22Rv1 (cell line): ENCODE data around the gene TPH1.

ENCODE experiments used
- ZFX ChIP-seq: fragments of 450-650 bp; IDR thresholded peaks from 2 replicates; pipeline ENCODE4 v1.6.1; 2017; ENCODE audit warnings: antibody characterized with exemption, borderline replicate concordance
- TF ChIP-seq, protein P1 (sequence below): fragments of 450-650 bp; IDR thresholded peaks from 2 replicates; pipeline ENCODE4 v1.5.1; 2017; ENCODE audit warnings: mild to moderate bottlenecking

- TF ChIP-seq, protein P1, sequence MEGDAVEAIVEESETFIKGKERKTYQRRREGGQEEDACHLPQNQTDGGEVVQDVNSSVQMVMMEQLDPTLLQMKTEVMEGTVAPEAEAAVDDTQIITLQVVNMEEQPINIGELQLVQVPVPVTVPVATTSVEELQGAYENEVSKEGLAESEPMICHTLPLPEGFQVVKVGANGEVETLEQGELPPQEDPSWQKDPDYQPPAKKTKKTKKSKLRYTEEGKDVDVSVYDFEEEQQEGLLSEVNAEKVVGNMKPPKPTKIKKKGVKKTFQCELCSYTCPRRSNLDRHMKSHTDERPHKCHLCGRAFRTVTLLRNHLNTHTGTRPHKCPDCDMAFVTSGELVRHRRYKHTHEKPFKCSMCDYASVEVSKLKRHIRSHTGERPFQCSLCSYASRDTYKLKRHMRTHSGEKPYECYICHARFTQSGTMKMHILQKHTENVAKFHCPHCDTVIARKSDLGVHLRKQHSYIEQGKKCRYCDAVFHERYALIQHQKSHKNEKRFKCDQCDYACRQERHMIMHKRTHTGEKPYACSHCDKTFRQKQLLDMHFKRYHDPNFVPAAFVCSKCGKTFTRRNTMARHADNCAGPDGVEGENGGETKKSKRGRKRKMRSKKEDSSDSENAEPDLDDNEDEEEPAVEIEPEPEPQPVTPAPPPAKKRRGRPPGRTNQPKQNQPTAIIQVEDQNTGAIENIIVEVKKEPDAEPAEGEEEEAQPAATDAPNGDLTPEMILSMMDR = no peak
- no peak for TF ChIP-seq ZFX
These were observed 26.4 kb downstream of the TPH1 start for GRCh38 chr11:18019650-18020049.
